ENCODE data around the gene CRY1. TPM values are rescaled to one million over a fixed set of nuclear protein-coding genes. Genes with fewer than 3 reads are reported as not detected.

The CRY1 gene
- total RNA-seq, 2 experiments from 2014 or later: 26.6 to 27.8 TPM

DNA sequence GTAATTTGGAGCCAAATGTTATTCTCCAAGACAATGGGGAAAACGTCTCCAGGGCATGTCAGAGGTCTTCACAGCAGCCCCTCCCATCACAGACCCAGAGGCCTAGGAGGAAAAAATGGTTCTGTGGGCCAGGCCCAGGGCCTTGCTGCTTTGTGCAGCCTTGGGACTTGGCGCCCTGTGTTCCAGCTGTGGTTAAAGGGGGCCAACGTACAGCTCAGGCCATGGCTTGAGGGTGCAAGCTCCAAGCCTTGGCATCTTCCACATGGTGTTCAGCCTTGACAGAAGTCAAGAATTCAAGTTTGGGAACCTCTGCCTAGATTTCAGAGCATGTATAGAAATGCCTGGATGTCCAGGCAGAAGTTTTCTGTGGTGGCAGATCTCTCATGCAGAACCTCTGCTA is 3.2 kb upstream of the CRY1 start:
- CTCF ChIA-PET: interaction anchor here (1.4 kb wide), 1 partner anchor 9 kb away, joined by 4 read pairs; no protein-coding TSS in a partner anchor
- Mint-ChIP-seq H3K9me3 (peaks cover 5% of the 10 kb centered on the region), H3K27ac (no peak overlapping the region)

GRCh38 chr12:107094183-107094448 is 767 bp upstream of the CRY1 start:
- DNase-seq (no peak), ATAC-seq (peak; percentile 2)
- Mint-ChIP-seq H3K4me3 (no peak overlapping the region), H3K9me3 (peaks cover 5% of the 10 kb centered on the region), H3K36me3 (ENCODE audit: low read depth) (peaks cover 2% of the 10 kb centered on the region), H3K27ac (no peak overlapping the region), H3K27me3 (peaks cover 3% of the 10 kb centered on the region), H3K4me1 (ENCODE audit: low read depth) (peaks cover 8% of the 10 kb centered on the region)
- TF ChIP-seq CTCF (IDR thresholded peaks at IDR 0.05): no peak
- ChIA-PET CTCF (interaction anchor here (8.1 kb wide), 1 partner anchor 12 kb away, joined by 70 read pairs; no protein-coding TSS in a partner anchor), POLR2A (interaction anchor here (1.0 to 1.3 kb wide), 2 partner anchors 8 to 235 kb away, joined by 3 to 4 read pairs; no protein-coding TSS in a partner anchor)
- intact Hi-C loops (cut with micrococcal nuclease): loop anchor here (10.0 kb wide), 1 partner anchor 109 kb away; the partner anchor contains the start of gene MTERF2

More for the DNA sequence above, 3.2 kb upstream of the CRY1 start:
- POLR2A ChIA-PET: no interaction called here
- Mint-ChIP-seq H3K27me3 (peaks cover 3% of the 10 kb centered on the region), H3K4me3 (no peak overlapping the region), H3K4me1 (ENCODE audit: low read depth) (peaks cover 6% of the 10 kb centered on the region), H3K36me3 (ENCODE audit: low read depth) (peaks cover 2% of the 10 kb centered on the region)
- DNase-seq: no peak
- TF ChIP-seq CTCF (IDR thresholded peaks at IDR 0.05): no peak
- intact Hi-C loops (cut with micrococcal nuclease): loop anchor here (10.0 kb wide), 1 partner anchor 112 kb away; the partner anchor contains the start of gene MTERF2
- ATAC-seq: no peak

DNA sequence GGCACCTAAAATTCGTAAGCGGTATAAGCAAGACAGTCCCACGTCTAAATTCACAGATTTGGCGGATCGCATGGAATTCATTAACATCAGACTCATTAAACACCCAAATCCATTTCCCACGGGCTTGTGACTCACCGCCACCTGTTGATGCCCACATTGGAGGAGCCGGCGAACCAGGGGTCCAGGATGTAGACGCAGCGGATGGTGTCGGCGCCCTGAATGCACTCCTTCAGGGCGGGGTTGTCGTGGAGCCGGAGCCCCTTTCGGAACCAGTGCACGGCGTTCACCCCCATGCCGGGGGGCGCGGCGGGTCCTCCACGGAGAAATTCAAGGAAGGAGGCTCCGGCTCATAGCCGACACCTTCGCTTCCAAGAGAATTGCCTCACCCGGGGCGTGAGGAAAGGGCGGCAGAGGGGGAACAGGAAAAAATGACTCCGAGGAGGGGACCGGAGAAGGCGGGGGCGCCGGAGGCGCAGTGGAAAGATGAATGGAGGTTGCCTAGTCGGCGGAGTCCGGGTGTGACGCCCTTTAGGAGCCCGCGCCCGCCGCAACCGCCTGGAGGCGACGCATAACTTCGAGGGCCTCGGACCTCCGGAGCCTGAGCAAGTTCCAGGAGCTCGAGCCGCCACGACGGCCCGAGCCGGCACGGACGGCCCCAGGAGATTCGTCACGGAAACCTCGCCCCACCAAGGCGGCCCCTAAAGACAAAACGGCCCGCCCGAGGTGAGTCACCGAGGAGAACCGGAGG is 506 bp downstream of the CRY1 start:
- Mint-ChIP-seq H3K4me1 (ENCODE audit: low read depth) (peaks cover 17% of the 10 kb centered on the region), H3K27me3 (peaks cover under 1% of the 10 kb centered on the region), H3K4me3 (no peak overlapping the region), H3K9me3 (peaks cover 5% of the 10 kb centered on the region), H3K27ac (no peak overlapping the region), H3K36me3 (ENCODE audit: low read depth) (peaks cover 2% of the 10 kb centered on the region)
- POLR2A ChIA-PET: interaction anchor here (1.0 to 2.2 kb wide), 3 partner anchors 13 to 345 kb away, joined by 3 to 10 read pairs (median 4); partner anchors contain the start of gene TMEM263
- no peak for TF ChIP-seq CTCF (IDR thresholded peaks at IDR 0.05)
- intact Hi-C loops (cut with micrococcal nuclease): loop anchor here (10.0 kb wide), 1 partner anchor 108 kb away; the partner anchor contains the start of gene MTERF2
- peak; percentile 51 for ATAC-seq
- CTCF ChIA-PET: interaction anchor here (0.6 to 8.1 kb wide), 6 partner anchors 9 to 514 kb away, joined by 3 to 70 read pairs (median 4); no protein-coding TSS in a partner anchor
- peak; percentile 87 for DNase-seq

- Mint-ChIP-seq H3K4me1 (ENCODE audit: low read depth) (peaks cover 17% of the 10 kb centered on the region), H3K27me3 (no peaks in the 10 kb centered on the region), H3K36me3 (ENCODE audit: low read depth) (peaks cover 2% of the 10 kb centered on the region), H3K27ac (no peak overlapping the region), H3K4me3 (no peak overlapping the region), H3K9me3 (peaks cover 5% of the 10 kb centered on the region)
- ATAC-seq (peak; percentile 31), DNase-seq (peak; percentile 30)
- CTCF ChIA-PET: interaction anchor here (0.6 to 8.1 kb wide), 7 partner anchors 9 to 515 kb away, joined by 3 to 70 read pairs (median 4); no protein-coding TSS in a partner anchor
- POLR2A ChIA-PET: interaction anchor here (1.0 to 2.2 kb wide), 2 partner anchors 12 to 136 kb away, joined by 3 to 10 read pairs; partner anchors contain the start of gene TMEM263
- peak; percentile 80 for TF ChIP-seq CTCF (IDR thresholded peaks at IDR 0.05)
- intact Hi-C loops (cut with micrococcal nuclease): loop anchor here (10.0 kb wide), 1 partner anchor 107 kb away; the partner anchor contains the start of gene MTERF2
These were observed 1.2 kb downstream of the CRY1 start for GRCh38 chr12:107091989-107092641.

Data from activated CD8-positive, alpha-beta T cell treated with anti-CD3 and anti-CD28 coated beads for 36 hours (primary cell).